GM21447 (cell line): ENCODE results near the gene NOVA1.

Experiments used
- ATAC-seq: cut with Tn5 transposase; IDR thresholded peaks from one replicate; pipeline ENCODE4 v1.9.1; 2021; ENCODE audit not compliant: unreplicated experiment

NOVA1 gene

DNA sequence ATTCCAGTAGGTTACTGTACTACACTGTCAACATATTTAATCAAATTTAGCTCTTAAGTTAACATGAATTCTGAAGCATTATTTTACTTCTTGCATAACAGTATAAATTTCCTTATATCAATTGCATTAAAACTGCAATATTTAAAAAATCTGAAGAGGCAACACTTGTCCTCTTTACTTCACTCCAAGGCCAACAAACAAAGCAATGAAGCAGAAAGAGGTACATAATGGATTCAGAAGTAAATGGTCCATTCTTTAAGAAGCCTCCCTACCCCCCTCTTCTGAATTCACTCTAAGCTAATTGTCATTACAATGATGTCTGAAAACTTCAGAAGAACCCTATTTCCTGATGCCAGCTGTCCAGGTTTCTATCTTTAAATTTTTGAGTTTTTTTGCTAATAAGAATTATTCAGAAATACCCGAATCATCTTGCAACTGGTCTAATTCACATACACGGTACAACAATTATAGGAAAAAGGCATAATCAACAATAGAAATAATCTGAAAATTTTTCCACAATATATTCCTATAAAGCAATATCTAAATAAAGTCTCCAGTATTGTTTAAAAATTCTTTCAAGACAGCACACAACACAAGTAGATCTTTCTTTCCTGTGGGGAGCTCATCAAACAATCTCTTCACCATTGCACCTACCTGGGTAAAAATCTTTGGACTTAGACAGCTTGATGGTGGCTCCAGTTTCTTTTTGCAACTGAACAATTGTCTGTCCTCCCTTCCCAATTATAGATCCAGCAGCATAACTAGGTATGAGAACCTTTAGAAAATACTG lies 2.9 kb downstream of the NOVA1 start:
- ATAC-seq, result no peak

DNA sequence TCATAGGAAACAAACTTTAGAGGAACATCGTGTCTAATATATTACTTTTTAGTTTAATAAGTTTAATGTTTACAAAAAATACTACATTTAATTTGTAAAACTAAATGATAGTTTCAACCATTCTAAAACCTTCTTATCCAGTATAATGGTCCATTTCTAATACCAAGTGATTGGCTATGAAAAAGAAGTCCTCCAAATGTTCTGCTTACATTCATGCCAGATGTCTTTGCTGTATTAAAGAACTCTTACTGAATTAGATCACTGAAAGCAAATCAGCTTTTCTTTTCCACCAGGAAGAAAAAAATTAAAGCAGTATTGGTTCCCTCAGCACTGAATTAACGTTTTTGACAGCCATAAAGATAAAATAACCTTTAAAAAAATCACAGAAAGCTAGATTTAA lies 3.7 kb downstream of the NOVA1 start:
- ATAC-seq, result no peak

DNA sequence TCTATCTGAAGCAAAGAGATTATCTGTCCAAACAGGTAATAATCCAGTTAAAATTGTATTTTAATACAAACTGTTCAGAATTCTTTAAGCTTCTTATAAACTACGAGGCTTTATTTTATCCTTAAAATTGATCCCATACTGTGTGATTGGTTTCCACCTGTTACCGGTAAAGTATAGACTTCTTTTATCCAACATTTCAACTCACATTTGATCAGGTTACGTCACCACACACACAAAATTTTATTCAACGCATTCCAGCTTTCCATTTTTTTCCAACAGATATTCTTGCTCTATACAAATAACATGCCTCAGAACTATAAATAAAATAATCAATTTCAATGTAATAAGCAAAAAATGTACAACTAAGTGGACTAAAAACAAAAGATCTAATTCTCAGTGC lies 4.5 kb downstream of the NOVA1 start:
- no peak for ATAC-seq

DNA sequence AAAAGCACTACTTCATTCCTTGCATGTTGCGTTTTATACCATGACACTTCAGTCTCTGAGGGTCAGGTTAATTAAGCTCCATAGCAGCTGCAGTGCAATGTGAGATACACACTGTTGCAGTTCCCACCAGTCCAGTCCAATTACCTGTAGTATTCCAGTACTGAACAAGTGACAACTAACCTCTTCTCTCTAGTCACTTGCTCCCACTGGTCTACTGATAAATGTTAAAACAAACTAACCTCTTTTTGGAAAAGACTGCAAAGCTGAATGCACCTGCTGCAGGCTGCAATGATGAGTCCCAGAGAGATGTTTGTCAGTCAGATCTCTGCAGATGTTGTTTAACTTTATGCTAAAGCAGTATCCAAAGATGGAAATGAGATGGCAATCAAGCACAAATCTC lies 7.9 kb downstream of the NOVA1 start:
- ATAC-seq, result no peak

DNA sequence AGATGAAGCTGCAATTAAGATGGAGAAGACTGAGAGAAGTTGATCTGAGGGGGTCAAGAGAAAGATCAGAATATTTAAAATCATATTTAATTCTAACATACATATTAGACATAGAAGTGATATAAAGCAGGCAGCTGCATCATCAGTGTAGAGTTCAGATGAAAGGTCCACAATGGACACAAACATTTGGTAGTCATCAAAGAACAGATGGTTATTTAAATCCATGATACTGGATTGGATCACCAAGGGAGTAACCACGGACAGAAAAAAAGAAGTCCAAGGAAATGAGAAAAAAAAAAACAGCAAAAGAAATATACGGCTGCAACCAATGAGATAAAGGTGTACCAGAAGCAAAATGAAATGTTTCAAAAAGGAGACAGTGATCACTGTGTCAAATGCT lies 20.1 kb downstream of the NOVA1 start:
- ATAC-seq, result no peak

DNA sequence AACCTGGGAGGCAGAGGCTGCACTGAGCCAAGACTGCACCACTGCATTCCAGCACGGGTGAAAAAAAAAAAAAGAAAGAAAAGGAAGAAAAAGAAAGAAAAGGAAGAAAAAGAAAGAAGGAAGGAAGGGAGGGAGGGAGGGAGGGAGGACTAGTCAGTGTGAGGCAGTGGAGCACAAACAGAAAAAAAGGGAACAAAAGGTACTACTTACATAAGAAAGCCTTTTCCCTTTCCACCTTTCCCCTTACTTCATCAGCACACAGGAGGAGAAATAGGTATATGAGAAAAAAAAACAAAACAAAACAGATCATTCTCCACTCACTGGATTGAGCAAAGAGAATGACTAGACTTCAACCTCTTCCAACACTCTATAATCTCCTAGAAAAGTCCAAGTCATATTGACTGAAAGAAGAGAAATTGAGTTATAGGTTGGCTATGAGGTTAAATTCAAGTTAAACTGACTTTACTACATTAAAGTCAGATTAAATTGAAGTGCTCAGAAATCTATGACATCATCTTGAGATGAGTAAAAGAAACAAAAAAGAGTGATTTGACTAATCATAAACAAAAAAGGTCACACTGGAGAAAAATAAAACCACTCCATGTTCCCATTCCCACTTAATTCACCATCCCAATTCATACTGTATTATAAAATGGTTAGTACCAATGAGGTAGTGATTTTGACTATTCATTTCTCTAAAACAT lies 43.6 kb downstream of the NOVA1 start:
- no peak for ATAC-seq

DNA sequence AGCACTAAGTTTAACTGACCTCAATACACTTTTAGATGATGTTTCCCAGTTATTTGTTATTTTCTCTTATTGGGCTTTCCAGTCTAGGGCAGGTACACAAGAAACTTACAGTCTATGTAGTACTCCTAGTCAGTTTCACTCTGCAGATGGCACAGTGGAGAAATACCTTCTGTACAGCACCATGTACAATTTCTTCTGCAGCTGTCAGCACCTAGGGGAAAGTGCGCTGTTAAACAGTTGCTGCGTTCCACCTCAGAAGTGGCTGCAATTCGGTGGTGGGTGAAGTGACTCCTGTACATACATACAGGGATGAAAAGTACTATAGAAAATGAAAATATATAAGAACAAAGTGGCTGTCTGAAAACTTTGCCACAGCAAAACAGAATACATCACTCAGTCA lies 48.3 kb downstream of the NOVA1 start:
- ATAC-seq, result no peak

DNA sequence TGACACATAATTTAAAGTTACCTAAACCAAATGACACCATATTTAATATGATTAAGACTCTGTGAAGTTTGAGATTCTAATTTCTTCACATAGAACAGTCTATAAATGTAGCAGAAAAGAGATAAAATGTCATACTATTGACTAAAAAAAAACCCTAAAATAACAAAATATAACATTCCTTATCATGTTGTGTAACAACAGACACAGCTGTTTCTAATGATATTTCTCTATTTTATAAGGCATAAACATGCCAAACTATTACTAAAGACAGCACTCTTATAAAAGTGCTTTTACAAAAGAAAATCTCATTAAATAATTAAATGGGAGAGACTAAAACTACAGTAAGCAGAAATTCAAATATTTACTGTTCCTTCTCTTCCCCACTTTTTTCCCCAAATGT lies 49.4 kb downstream of the NOVA1 start:
- ATAC-seq, result no peak

DNA sequence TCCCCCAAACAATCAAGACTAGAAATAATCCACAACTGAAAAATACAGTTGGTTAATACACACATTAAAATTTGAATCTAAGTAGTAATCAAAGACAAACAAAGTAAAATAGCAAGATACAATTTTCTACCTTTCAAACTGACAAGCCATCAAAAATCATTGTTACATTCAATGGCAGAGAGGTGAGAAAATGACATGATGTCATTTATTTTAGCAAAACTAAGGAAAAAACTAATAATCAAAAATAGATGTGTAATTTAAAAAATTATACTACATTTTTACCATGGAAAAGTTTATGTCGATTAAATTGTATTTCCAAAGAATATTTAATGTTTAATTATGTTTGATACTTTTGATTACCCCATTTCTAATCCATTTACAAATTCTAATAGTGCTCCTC lies 59.7 kb downstream of the NOVA1 start:
- ATAC-seq, result no peak

DNA sequence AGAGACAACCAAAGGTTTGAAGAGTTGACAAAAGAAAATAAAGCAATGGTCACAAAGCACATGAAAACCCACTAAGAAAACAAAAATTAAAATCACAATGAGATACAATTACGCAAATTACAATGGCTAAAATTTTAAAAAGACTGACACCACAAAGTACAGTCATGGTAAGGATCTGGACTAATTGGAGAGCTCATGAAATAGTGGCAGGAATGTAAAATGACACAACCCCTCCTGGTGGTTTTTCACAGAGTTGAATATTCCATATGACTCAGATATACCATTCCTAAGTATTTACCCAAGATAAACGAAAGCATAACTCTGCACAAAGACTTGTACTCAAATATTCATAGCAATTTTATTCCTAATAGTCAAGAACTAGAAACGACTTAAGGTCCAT lies 65.9 kb downstream of the NOVA1 start:
- ATAC-seq, result no peak

DNA sequence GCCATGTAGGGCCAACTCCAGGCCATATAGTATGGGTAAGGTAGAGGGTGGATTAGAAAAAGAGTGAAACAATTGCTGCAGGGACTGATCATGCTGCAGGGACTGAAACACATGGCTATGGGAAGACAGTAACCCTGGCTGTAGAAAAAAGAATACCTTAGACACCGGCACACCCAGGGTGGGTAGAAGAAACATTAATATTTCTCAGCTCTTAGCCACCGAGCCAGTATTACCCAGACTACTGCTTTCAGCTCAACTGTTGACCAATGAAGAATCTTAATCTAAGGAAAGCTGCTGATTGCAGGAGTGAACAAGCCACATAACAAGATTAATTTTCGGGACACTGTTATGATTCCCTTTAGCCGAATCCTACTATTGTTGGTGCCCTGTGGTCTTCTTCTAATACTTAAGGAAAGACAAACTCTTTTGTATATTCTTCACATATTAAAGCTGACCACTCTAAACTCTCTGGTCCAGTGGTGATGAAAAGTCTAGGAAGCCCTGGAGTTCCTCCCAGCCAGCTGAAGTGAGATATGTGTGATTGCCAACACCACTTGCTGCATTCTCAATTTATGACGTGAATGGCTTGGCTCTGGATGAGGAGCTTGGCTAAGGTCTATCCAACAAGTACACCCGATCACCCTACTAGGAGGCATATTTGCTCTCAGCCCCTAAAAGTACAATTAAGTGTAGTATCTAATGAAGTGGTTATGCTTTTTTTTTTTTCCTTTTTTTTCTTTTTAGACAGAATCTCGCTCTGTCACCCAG lies 69.2 kb downstream of the NOVA1 start:
- no peak for ATAC-seq

DNA sequence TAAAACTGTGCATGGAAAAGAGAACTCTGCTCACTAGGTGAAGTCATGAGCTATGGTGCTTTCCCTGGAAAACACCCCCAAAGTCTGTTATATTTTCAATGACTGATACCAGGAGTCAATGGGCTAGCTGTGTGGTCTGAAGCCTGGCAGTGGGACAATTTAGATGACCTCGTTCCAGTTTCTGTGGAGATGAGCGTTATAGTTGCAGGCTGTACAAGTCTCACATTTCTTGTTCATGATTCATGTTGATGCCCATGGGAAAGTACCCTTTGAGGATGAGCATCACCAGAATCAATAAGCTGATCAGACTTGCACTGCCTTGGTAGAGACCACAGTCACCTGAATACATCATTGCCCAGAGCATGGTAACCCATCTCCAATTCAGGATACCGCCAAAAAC lies 70.7 kb downstream of the NOVA1 start:
- ATAC-seq, result no peak

DNA sequence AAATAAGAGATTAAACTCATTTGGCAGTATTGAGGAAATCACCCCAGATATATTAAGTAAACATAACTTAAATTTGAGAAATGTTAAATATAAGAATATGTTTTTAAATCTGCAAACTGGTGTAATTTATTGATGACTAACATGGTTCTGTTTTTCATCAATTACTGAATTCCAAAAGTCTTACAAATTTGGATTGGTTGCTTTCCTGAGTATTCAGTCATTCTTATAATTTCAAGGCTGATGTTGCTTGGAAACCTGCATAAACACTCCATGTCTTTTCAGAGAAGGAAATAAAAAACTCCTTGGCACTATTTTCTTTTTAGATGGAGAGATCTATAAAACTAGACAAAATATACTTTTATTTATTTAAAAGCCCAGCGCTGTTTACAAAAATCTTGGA lies 71.7 kb downstream of the NOVA1 start:
- no peak for ATAC-seq

DNA sequence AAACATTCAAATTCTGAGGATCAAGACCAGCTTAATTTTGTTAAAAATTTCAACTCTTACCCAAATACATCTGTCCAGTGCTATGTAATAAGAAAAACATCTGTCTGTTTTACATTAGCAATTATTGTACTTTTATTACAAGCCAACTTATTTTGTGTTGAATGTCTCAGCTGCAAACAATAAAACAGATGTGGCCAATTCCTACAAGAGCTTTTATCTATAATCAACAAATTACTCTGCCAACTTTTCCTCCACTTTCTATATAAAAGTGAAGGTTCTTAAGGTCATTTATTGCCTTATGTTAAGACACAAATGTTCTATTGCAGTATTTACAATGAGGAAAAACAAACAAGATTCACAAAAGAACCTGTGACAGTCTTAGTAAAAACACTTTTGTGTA lies 72.7 kb downstream of the NOVA1 start:
- no peak for ATAC-seq

DNA sequence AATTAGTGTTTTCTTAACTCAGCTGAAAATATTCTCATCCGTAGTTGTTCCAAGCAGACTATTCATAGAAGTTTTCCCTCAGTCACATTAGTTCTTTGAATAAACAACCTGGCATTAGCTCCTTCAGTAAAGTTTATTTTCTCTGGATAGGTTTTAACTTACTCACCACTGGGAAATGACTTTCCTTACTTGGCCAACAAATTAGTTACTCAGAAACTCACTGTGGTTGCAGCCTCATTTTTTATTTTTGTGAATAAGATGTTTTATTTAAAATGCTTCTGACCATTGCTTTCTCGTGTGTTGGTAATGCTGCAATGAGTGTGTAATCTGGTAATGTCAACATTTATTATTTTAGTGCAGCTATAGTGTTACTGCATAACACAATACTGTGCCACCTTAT lies 74.9 kb downstream of the NOVA1 start:
- no peak for ATAC-seq

DNA sequence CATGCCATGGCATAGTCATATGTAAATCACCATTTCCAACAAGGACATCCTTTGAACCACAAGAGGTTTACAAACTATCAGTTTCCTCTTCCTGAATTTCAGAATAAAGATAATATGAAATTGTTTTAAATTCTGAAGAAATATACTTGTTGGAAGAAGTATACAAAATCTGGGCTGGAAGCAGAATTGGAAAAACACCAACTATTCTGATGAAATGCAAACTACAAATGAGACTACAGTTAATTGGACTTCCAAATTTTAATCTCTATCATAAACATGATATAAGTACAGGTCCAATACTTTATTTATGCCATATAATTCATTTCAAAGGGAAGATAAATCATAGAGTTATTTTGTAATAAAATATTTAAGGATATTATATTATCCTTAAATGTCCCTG lies 80.1 kb downstream of the NOVA1 start:
- no peak for ATAC-seq

DNA sequence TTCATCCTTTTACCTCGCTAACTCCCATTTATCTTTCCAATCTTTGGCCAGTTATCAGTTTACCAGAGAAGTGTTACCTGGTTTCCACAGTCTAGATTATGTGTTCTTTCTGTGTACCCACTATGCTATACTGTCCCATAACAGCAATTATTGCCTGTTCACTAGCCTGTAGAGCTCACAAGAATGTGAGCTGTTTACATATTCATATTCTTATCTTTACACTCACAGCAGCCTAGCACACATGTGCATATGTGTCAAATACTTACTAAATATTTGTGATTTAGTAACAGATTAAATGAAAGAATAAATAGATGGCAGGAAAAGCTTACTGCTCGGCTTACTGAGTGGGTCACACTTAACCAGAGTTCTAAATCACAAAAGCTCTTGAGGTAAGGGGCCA lies 97.8 kb downstream of the NOVA1 start:
- no peak for ATAC-seq

DNA sequence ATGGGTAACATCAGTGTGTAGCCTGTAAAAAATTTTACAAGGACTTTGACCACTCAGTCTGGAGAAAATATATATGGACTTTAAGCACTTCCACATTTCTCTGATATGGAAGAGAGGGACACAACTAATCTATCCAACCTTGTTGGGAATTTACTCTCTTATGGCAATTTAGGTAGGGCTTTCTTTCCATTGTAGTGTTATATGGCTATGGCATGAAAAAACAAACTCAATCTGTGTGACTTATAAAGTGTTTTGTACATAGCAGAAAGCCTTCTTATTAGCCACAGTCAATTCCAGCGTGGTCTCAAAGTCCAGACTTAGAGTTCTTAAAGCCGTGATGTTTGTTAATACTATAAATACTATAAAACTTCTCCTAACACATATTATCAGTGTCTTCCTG lies 98.3 kb downstream of the NOVA1 start:
- ATAC-seq, result no peak

DNA sequence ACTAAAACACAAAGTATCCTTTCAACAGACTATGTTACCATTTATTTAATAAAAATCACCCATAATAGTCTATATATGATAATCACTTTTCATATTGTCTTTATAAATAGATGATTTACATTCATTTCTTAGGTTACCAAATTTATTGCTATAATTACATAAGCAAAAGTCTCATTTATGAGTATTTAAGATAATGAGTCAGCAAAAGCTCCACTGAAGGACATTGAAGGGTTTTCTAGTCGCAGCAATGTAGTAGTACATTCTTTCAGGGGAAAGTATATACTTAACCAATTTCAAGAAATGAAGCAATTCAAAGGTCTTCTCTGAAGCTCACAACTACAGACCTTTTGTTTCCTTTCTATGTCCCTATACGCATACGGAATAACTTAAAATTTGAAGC lies 110.9 kb downstream of the NOVA1 start:
- no peak for ATAC-seq

DNA sequence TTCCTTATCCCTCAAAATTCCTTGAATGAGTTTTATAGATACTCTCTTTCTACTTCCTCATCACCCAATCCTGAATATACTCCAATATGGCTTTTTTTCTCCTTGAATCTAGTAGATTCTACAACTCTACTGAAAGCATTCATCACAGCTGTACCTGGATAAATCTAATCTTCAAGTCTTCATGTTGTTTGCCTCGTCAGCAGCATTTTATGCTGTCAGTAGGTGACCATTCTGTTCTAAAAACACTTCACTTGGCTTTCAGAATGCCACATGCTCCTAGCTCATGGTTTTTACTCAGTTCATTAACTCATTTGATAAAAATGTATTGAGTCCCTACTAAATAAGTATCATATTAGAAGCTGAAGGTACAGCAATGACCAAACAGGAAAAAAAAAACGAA lies 113.3 kb downstream of the NOVA1 start:
- no peak for ATAC-seq

DNA sequence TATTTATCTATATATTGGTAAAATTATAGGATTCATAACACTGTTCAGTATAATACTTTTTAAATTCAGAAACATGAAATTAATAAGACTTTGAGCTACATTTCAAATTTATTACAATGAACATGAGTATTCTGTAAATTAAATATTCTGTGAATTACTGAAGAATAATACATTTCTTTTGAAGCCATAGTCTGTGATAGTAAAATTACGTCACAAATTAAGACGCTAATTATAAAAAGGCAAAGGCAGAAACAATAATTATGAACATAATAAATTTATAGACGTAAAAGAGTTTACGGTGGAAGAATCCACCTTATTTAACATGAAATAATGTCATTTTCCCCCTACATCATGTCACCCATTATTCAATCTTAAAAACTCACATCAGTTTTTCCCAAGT lies 118.9 kb downstream of the NOVA1 start:
- ATAC-seq, result no peak

DNA sequence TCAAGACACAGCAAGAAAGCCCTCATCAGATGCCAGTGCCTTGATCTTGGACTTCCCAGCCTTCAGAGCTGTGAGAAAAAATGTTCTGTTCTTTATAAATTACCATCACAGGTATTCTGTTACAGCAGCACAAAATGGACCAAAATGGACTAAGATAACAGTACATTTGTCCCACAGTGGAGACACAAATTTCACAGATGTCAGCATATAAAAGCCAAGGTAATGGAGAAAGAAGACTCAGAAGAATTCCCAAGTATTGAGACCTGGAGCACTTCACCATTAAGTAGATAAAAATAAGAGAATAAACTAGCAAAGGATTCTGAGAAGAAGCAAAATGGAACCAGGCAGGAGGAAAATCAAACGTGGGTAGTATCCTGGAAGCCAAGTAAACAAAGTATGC lies 131.0 kb downstream of the NOVA1 start:
- ATAC-seq, result no peak
